Activated CD8-positive, alpha-beta T cell treated with anti-CD3 and anti-CD28 coated beads for 36 hours (primary cell): ENCODE results near the gene C2orf15. TPM values are rescaled to one million over a fixed set of nuclear protein-coding genes. Genes with fewer than 3 reads are reported as not detected.

Experiments
- ATAC-seq: fragments of 200-7000 bp; cut with Tn5 transposase; one replicate; pipeline ENCODE4 v1.10.0; 2021; ENCODE audit warnings: mild to moderate bottlenecking, moderate library complexity
- CTCF ChIA-PET: fragments of 350-600 bp; sonication (Branson Sonifier 250); formaldehyde crosslinking; loops from one replicate; lab custom pipeline; 2021; ENCODE audit warnings: antibody characterized with exemption; lab: Charles Lee
- POLR2A ChIA-PET: fragments of 350-600 bp; sonication (Branson Sonifier 250); formaldehyde crosslinking; loops from one replicate; lab custom pipeline; 2021; ENCODE audit warnings: antibody characterized with exemption; lab: Charles Lee
- DNase-seq: peaks from one replicate; pipeline ENCODE4 v3.0.0-alpha.2; 2020
- H3K27ac Mint-ChIP-seq: one replicate; pipeline ENCODE4 v1.8.0; 2021; ENCODE audit warnings: mild to moderate bottlenecking, mixed read lengths
- H3K27me3 Mint-ChIP-seq: one replicate; pipeline ENCODE4 v1.8.0; 2021; ENCODE audit warnings: mixed read lengths
- H3K36me3 Mint-ChIP-seq: one replicate; pipeline ENCODE4 v1.8.0; 2021; ENCODE audit warnings: low read depth, mixed read lengths
- H3K4me1 Mint-ChIP-seq: one replicate; pipeline ENCODE4 v1.8.0; 2021; ENCODE audit warnings: low read depth, mixed read lengths
- H3K4me3 Mint-ChIP-seq: one replicate; pipeline ENCODE4 v1.8.0; 2021; ENCODE audit warnings: mild to moderate bottlenecking, moderate library complexity, mixed read lengths
- H3K9me3 Mint-ChIP-seq: one replicate; pipeline ENCODE4 v1.8.0; 2021; ENCODE audit warnings: mixed read lengths
- CTCF ChIP-seq: fragments of 200-600 bp; IDR thresholded peaks from one replicate; pipeline ENCODE4 v1.8.0; 2022; ENCODE audit warnings: antibody characterized with exemption, mild to moderate bottlenecking
- intact Hi-C: fragments of 100-400 bp; cut with micrococcal nuclease; formaldehyde crosslinking; loops from one replicate; pipeline ENCODE4 v1.10.0; 2022
- total RNA-seq, 2 experiments: library from RNA; stranded (reverse); gene quantifications; one replicate each; pipeline ENCODE4 v1.2.3, GENCODE V29; 2021

C2orf15 gene
- total RNA-seq, 2 experiments from 2014 or later, result 1.4 to 1.5 TPM

DNA sequence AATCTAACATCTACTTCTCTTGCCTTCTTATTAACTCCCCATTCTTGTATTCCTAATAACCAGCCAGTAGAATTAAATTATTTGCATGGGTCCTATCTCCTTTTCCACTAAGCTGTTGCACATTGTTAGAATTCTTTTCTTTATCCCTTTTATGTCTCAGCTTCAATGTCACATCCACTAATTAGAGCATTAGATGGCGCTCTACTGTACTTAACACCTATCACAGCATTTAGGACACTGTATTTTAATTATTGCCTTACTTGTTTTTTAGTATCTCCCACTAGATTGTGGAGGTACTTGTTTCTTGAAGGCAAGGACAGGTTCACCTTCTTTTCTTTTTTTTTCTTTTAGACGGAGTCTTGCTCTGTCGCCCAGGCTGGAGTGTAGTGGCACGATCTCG lies 17.1 kb downstream of the C2orf15 start:
- Mint-ChIP-seq H3K27me3 (no peaks in the 10 kb centered on the region), H3K4me1 (peaks cover 37% of the 10 kb centered on the region), H3K36me3 (peaks cover 13% of the 10 kb centered on the region), H3K9me3 (no peaks in the 10 kb centered on the region), H3K4me3 (no peak overlapping the region), H3K27ac (peak overlapping the region; percentile 27)
- DNase-seq (no peak), ATAC-seq (no peak)
- CTCF ChIA-PET, result interaction anchor here (1.0 to 2.0 kb wide), 4 partner anchors 17 to 440 kb away, joined by 3 to 8 read pairs (median 6); partner anchors contain the start of gene C2orf15
- TF ChIP-seq CTCF, result peak; percentile 14
- POLR2A ChIA-PET, result interaction anchor here (1.2 to 2.1 kb wide), 2 partner anchors 11 to 22 kb away, joined by 4 to 9 read pairs; partner anchors contain the start of genes MITD1 and MRPL30
- intact Hi-C loops, result loop anchor here (10.0 kb wide), 1 partner anchor 176 kb away; the partner anchor contains the start of genes EIF5B and TXNDC9

GRCh38 chr2:99159594-99159993 lies 18.1 kb downstream of the C2orf15 start:
- intact Hi-C loops, result loop anchor here (10.0 kb wide), 1 partner anchor 175 kb away; the partner anchor contains the start of genes EIF5B and TXNDC9
- H3K9me3 Mint-ChIP-seq, result no peaks in the 10 kb centered on the region
- H3K36me3 Mint-ChIP-seq, result peaks cover 15% of the 10 kb centered on the region
- no peak overlapping the region for H3K4me3 Mint-ChIP-seq
- no peak for TF ChIP-seq CTCF
- H3K27me3 Mint-ChIP-seq, result no peaks in the 10 kb centered on the region
- no peak overlapping the region for H3K27ac Mint-ChIP-seq
- H3K4me1 Mint-ChIP-seq, result peaks cover 27% of the 10 kb centered on the region
- no peak for DNase-seq
- ChIA-PET CTCF (no interaction called here), POLR2A (interaction anchor here (0.6 to 2.1 kb wide), 2 partner anchors 21 to 766 kb away, joined by 3 to 9 read pairs; partner anchors contain the start of genes MITD1 and MRPL30)
- no peak for ATAC-seq

GRCh38 chr2:99166218-99166617 lies 24.7 kb downstream of the C2orf15 start:
- H3K9me3 Mint-ChIP-seq, result no peaks in the 10 kb centered on the region
- POLR2A ChIA-PET, result interaction anchor here (2.5 kb wide), 1 partner anchor 11 kb away, joined by 7 read pairs; the partner anchor contains the start of genes LIPT1 and TSGA10
- peaks cover 14% of the 10 kb centered on the region for H3K4me1 Mint-ChIP-seq
- H3K27ac Mint-ChIP-seq, result peak overlapping the region; percentile 12
- DNase-seq, result no peak
- no peaks in the 10 kb centered on the region for H3K27me3 Mint-ChIP-seq
- intact Hi-C loops, result no loop called here
- no peak for TF ChIP-seq CTCF
- no peak overlapping the region for H3K4me3 Mint-ChIP-seq
- CTCF ChIA-PET, result interaction anchor here (0.9 to 1.4 kb wide), 3 partner anchors 11 to 166 kb away, joined by 3 to 6 read pairs (median 3); partner anchors contain the start of genes LIPT1, MITD1 and TSGA10
- H3K36me3 Mint-ChIP-seq, result peaks cover 34% of the 10 kb centered on the region
- no peak for ATAC-seq

DNA sequence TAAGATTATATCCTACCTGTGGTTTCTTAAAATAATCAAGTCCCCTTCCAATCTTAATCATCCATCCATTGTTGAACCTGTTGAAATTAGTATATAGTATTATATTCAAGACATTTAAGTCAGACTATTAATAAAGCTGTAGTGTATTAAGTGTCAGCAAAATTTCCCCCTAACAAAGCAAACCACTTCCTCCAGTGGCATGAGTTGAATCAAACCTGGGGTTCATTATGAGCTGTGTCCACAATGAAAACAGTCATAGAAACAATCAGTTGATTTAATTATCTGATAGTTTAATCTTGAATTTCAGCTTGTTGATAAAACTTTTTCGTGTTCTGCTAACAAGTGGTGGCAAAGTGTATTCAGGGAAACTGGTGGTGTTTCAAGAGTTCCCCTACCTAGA lies 28.0 kb downstream of the C2orf15 start:
- no peaks in the 10 kb centered on the region for H3K9me3 Mint-ChIP-seq
- CTCF ChIA-PET, result interaction anchor here (1.6 to 2.1 kb wide), 2 partner anchors 8 to 11 kb away, joined by 5 read pairs; partner anchors contain the start of genes MITD1 and MRPL30
- H3K36me3 Mint-ChIP-seq, result peaks cover 40% of the 10 kb centered on the region
- no peaks in the 10 kb centered on the region for H3K27me3 Mint-ChIP-seq
- no peak overlapping the region for H3K4me3 Mint-ChIP-seq
- DNase-seq (peak; percentile 8), ATAC-seq (no peak)
- peak overlapping the region; percentile 75 for H3K27ac Mint-ChIP-seq
- peaks cover 30% of the 10 kb centered on the region for H3K4me1 Mint-ChIP-seq
- intact Hi-C loops, result no loop called here
- TF ChIP-seq CTCF, result no peak
- POLR2A ChIA-PET, result interaction anchor here (0.5 to 1.1 kb wide), 3 partner anchors 12 to 14 kb away, joined by 3 to 4 read pairs (median 3); partner anchors contain the start of genes LIPT1 and TSGA10
